ENCODE measurements around the gene ZDHHC21. TPM values are rescaled to one million over a fixed set of nuclear protein-coding genes. Genes with fewer than 3 reads are reported as not detected.

ZDHHC21 gene, protein sequence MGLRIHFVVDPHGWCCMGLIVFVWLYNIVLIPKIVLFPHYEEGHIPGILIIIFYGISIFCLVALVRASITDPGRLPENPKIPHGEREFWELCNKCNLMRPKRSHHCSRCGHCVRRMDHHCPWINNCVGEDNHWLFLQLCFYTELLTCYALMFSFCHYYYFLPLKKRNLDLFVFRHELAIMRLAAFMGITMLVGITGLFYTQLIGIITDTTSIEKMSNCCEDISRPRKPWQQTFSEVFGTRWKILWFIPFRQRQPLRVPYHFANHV
- total RNA-seq (2014; rRNA removed; shearing (Covaris generic)): 7.0 and 9.3 TPM in 2 replicates

DNA sequence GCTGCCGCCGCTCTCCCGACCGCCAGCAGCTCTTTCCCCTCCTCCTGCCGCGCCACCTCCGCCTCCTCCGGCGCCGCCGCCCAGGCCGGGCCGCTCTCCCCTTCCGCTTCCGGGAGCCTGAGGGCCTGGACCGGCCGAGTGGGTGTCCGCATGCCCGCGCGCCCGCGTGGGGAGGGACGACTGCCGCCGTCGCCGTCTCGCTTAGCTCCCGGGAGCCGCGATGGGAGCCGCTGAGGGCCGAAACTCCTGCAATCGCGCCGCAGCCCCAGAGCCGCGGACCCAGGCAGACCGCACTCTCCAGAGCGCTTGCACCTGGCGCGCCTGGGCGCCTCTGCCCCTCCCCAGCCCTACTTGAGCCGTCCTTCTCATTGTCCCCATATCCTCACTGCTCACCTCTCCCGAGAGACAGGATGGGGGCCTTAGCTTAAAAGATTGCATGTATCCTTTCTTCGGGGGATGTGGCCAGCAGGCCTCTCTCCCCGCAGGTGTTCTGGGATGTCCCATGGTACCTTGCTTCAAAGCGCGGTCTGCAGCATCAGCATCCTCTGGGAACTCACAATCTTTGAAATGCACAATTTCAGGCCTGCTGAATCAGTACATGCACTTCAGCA lies at the start of gene ZDHHC21:
Gene ZDHHC21, minus strand, starts transcription at position 182 of the 611 bp plus-strand sequence. CDS start 19,092 bp downstream, outside the sequence.
- peak; percentile 61 for DNase-seq (ENCODE audit: low read depth)

DNA sequence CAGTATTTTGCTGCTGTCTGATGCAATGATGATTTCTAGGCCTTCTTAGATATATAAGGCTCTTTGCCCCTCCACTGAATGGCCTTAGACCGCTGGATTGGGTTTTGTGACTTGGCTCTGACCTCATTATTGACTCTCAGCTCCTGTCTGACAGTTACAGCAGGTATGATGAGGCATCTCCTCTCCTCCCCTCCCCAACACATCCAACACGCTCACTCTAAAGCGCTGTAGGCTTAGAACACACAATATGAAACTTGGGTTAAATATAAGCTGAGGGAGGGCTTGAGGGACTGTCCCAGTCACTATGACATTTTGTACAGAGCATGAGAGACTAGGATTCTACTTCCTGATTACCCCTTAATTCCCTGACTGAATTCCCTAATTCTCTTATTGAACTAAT lies 48.1 kb upstream of the ZDHHC21 start:
- DNase-seq (ENCODE audit: low read depth): no peak

DNA sequence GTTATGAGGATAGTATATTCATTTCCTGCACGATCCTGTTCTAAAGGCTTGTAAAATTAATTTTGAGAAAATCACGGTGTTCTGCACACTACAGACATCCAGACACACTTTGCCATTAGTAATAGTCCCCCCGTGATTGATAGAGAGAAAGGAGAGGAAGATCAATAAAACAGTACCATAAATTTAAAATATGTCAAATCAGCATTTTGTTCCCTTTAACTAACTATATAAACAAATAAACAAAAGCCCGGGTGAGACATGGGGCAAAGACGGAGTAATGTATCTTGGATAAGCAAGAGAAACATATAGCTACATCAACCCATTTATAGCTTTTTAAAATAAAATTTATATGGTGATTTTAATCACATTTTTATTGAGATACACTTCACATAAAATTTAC lies 39.9 kb upstream of the ZDHHC21 start:
- DNase-seq (ENCODE audit: low read depth): no peak

DNA sequence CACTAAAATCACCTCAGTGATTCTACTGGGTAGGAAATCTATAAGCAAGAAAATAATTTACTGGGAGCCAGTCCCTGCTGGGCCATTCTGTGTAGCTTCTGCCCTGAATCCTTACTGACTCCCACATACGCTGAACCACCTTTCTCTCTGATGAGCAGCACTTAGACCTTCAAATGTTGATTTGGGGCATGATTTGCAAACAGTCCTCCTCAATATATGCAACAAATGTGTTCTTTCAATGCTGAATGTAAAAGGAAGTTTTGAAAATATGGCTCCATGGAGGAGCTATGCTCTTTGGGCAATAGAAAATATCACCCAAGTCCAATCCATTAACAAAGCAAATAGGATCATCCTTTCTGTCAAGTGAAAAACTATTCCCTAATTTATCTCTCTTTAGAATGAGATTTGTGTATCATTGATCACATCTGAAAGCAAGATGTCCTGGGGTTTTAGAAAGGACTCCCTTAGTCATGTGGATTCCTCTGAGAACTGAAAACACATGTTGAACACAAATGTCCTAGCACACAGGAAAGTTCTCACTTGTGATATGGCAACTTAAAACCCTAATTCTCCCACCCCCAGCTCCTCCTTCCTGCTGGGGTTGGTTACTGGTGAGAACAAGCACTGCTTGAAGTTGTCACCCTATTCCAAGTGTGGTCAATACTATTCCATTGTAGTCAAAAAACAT lies 38.2 kb upstream of the ZDHHC21 start:
- no peak for DNase-seq (ENCODE audit: low read depth)

DNA sequence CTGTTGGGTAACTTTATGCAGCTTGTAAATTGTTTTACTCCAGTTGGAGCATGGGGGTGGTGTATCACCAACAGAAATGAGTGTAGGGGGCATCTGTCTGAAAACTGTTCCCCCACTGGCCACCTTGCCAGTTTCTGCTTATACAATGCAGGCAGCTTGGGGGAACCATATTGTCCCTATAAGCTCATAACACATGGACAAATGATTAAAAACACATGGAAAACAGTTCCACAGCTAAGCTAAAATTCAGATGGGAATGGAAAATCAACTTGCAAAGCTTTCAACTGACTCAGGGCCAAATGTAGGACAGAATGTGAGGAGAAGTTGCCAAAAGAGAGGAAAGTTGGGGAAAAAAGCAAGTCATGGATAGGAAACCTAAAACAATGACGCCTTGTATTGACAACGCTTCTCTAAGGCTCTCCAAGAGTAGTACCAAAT lies 37.2 kb upstream of the ZDHHC21 start:
- DNase-seq (ENCODE audit: low read depth): no peak

DNA sequence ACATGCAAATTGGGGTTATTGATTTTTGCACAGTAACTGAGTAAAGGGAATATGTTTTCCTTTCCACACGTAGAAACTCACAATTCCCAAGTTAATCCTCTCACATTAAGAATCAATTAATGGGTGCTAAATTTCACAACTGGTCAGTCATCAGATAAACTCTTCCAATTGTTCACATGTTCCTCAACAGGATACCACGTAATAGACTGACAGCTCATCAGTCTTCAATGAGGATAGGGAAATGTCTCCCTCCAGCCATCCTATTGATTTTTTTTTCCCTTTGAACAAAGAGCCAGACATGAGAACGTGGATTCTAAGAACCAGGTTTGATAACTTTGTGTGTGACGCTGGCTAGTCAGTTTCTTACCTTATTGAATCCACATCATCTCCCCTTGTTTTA lies 30.1 kb upstream of the ZDHHC21 start:
- no peak for DNase-seq (ENCODE audit: low read depth)

DNA sequence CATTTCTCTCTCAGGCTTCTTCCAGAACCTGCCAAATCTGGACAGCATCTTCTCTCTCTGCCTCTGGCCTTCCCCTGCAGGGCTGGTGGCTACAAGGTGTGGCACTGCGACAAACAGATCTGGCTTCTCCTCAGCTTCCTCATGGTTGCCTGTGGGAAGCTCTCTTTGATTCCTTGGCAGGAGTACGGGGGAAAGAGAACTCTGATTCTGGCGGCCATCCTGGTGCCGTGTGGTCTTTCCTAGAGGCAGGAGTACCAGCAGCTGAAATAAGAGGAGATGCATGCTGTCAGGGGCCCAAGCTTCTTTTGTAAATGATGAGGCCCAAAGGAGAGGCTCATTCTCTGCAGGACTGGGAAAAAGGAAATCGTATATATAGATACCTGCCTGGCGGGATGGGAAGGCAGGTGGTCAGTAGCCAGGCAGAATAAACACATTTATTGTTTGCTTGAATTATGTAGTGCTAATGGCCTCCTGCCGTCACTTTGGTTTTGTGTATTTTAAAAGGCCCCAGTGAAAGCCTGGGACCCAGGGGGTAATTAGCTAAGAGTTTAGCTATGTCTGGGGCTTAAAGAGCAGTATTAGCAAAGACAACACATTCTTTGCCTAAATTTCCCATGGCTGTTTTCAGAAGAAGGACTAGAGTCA lies 29.3 kb upstream of the ZDHHC21 start, which contains the start of gene CER1:
Gene CER1, minus strand, starts transcription at position 343 of the 645 bp plus-strand sequence. Its CDS starts 61 bp downstream, at position 282.
- no peak for DNase-seq (ENCODE audit: low read depth)

DNA sequence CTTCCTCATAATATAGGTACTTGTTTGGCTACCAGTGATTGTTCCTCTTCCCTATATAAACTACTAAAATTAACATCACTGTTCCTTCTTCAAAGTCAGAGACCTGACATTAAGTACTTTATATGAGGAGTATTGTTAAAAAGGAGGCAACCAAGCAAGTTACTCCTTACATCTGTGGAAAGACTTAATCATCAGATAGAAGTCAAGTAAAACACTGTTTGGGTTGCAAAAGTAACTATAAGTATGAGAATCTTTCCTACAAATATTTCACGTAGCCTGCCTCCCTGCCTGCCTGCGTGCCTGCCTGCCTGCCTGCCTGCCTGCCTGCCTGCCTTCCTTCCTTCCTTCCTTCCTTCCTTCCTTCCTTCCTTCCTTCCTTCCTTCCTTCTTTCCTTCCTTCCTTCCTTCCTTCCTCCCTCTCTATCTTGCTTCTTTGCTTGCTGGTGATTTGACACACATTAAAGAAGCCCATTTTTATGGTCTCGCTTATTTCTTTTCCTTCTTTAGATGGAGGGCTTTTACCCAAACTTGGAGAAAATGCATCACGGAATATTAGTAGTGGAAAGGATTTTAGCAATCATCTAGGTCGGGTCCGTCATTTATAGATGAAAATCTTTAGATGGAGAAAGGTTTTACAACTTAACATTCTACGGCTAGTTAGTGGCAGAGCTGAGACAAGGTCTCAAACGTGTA lies 26.1 kb upstream of the ZDHHC21 start:
- DNase-seq (ENCODE audit: low read depth): no peak

DNA sequence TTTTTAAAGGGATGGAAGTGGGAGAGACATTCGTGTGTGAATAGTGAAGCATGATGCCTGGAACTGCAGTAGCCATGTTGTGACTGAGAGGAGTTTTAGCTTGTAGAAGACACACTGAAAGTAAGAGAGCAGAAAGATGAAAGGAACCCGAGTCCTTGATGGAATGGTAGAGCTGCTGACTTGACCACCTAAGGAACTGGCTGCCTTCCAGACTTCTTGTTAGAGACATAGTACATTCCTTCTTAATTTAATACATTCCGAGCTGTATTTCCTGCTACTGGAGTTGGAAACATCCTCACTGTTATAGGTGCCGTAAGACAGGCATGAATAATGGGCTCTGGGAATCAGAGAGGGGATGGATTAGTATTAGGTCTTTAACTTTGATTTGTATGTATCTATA lies 21.9 kb upstream of the ZDHHC21 start:
- peak; percentile 9 for DNase-seq (ENCODE audit: low read depth)

DNA sequence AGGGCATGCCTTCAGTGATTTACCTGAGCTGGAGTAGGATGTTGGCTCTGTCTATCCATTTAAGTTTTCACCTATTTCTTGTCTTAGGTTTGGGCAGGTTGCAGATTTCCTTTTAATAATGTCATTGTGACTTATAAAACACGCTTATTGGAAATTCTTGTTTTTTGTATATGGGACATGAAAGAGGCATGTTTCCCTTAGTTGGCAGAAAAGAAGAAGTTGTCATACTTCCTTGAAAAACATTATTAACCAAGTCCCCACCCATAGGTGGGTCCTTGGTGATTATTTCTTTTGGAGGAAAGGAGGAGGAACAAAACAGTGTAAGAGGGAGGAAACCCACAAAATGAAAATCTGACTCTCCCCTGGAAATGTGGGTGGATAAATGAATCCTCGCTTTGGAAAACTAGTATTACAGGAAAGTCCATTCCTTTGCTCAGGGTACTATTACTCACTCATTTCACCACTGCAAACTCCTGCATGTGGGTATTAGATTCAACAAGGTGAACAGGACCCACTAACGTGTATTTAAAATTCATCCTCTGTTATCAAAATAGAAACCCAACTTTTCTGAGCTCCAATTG lies 20.0 kb upstream of the ZDHHC21 start:
- no peak for DNase-seq (ENCODE audit: low read depth)

DNA sequence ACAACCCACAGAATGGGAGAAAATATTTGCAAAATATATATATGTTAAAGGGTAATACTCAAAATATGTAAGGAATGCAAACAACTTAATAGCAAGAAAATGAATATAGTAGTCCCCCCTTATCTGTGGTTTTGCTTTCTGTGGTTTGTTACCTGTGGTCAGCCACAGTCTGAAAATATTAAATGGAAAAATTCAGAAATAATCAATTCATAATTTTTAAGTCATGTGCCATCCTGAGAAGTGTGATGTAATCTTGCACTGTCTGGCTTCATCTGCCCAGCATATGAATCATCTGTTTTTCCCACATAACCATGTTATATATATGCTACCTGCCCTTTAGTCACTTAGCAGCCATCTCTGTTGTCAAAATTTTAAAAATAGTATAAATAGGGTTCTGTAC lies 17.6 kb upstream of the ZDHHC21 start:
- DNase-seq (ENCODE audit: low read depth): no peak

DNA sequence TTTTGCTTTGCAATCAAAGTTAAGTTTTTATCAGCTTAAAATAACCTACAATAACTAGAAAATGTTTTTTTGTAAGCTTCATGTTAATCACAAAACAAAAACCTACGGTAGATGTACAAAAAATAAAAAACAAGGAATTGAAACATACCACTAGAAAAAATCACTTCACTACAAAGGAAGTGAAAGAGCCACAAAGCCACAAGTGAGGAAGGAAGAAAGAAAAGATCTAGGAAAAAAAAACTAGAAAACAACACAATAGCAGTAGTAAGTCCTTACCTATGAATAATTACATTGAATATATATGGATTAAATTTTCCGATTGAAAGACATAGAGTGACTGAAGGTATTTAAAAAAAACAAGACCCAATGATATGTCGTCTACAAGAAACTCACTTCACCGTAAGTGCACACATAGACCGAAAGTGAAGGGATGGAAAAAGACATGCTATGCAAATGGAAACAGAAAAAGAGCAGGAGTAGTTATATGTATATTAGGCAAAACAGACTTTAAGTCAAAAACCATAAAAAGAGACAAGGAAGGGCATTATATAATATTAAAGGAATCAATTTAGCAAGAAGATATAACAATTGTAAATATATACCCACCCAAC lies 13.4 kb upstream of the ZDHHC21 start:
- DNase-seq (ENCODE audit: low read depth): no peak

DNA sequence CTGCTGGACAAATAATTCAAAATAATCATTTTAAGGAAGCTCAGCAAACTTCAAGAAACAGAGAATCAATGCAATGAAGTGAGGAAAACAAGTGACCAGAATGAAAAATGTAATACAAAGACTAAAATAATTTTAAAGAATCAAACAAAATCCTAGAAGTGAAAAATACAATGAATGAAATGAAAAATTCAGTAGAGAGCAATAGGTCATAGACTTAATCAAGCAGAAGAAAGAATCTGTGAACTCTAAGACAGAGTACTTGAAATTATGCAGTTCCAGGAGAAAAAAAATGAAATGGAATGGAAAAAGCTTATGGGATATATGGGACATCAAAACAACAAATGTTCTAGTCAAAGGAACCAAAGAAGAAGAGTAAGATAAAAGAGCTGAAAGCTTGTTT lies 11.8 kb upstream of the ZDHHC21 start:
- no peak for DNase-seq (ENCODE audit: low read depth)

DNA sequence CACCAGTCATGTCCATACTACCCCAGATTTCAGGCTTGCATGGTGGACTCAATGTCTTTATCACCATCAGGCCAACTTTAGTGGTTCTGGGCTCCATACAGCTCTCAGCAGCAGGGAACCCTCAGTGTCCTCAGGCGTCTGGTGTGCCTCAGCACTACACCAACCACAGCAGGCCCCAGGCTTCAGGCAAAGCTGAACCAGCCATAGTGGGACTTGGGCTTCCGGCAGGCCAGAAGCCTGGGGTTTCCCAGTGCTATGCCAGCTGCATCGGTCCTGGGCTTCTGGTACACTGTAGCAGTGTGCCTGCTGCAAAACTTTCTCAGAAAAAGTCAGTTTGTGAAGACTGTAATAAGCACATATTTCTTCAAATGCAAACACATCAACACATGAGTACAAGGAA lies 11.0 kb upstream of the ZDHHC21 start:
- DNase-seq (ENCODE audit: low read depth): no peak

DNA sequence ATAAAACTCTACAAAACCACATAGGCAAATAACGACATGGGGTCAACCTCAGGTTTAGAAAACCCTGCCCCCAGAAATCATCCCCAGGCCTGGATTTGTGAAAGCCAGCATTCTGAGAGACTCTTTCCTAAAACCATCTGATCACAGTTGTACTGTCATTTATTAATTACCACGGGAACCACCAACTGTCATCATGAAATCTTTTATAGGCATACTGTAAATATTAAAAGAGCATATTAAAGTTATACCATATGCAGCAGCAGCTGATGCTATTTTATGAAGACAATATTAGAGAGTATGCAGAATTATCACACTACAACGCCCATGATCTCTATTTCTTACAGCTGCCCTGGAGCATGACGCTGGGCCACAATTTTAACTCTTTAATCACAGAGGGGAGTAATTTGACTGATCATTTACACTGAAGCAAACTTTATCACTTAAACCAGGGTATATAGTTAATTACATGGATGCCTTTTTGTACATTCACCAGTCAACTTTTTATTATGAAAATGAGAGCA lies 9.0 kb upstream of the ZDHHC21 start:
- no peak for DNase-seq (ENCODE audit: low read depth)

DNA sequence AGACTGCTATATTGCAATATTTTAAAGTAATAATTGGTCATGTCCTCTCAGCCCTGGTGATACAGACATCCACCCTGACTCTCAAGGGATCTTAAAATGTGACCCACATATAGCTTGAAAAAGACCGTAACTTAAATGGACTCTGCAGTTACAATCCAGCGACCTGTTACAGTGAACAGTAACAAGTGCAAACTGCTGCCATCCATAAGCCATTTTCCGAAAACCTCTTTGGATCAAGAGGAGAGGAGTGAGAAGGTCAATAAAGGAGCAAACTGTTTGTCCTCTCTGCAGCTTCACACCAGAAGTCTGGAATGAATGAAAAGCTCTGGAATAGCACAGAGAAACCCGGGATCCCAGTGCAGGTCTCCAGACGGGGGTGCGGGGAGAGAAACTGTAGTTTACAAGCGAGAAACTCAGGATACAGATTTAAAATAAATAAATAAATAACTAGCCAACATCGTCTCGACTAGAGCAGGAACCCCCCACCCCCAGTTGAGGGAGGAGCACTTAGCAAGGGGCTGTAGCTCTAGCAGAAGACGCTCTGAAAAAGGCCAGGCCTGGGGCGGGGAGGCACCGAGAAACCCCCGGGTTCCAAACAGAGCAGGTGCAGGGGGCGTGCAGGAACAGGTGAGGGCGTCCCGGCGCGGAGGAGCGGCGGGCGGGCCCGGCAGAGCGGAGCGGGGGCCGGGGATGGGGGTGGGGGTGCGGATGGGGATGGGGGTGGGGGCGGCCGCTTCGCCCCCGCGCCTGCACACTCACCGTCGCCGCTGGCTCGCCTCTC lies 572 bp downstream of the ZDHHC21 start:
- DNase-seq (ENCODE audit: low read depth): peak; percentile 24

DNA sequence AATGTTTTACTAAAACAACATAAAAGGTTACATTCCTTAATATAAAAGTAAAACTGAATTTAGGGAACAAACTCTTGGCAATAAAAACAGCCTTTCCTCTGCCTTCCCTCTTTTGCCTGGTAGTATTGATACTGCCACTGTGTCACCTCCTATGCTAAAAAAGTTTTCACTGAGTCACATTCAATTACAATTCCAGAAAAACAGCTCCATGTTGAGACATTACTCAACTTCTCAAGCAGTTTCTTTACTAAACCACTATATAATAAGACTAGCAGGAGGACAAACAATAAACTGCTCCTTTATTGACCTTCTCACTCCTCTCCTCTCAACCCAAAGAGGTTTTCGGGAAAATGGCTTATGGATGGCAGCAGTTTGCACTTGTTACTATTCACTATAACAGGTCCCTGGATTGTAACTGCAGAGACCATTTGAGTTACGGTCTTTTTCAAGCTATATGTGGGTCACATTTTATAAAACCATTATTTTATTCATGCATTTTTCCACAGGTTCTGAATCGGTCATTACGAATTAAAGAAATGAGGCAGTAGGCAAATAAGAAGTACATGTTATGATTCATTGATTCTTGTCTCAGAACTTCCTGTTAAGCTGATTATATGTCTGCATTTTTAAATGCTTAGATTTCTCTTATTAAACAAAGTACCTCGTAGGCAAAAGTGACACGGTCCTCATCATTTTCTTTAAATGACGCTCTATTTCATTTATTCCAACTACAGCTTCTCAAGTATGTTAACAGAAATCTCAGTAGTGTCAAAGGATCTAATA lies 2.1 kb downstream of the ZDHHC21 start:
- DNase-seq (ENCODE audit: low read depth): no peak

DNA sequence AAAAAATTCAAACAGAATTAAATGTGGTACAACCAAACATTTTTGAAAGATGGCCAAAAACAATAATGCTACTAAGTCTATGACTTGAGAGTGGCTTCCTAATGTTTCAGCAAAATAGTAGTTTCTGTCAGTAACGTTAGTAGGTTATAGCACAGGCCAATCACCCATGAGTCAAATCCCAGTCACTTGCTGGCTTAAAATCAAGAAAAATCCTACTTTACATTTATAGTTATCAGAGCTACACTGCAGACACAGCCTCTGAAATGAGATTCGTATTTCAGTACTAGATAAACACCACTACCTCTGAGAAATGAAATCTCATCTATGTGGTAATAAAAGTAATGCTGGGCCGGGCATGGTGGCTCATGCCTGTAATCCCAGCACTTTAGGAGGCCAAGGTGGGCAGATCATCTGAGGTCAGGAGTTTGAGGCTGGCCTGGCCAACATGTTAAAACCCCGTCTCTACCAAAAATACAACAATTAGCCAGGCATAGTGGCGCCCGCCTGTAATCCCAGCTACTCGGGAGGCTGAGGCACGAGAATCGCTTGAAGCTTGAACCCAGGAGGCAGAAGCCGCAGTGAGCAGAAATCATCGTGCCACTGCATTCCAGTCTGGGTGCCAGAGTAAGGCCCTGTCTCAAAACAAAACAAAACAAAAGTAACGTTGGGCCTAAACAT lies 6.1 kb downstream of the ZDHHC21 start:
- DNase-seq (ENCODE audit: low read depth): peak; percentile 83

All from M059J (cell line).